OCI-LY1 (cell line): ENCODE data around the gene PTPRM.

ENCODE experiments used
- H2AFZ ChIP-seq: fragments of 200-600 bp; sonication (generic), shearing (Covaris generic); 2 replicates; pipeline ENCODE4 v1.6.0; 2014; ENCODE audit warnings: antibody characterized with exemption, mild to moderate bottlenecking, low read length
- H3F3A ChIP-seq: fragments of 200-600 bp; sonication (generic), shearing (Covaris generic); 2 replicates; pipeline ENCODE4 v1.6.0; 2014; ENCODE audit warnings: mild to moderate bottlenecking, antibody characterized with exemption, low read length, moderate library complexity; ENCODE audit not compliant: insufficient read depth
- H3K27ac ChIP-seq: fragments of 200-600 bp; sonication (generic); 2 replicates; pipeline ENCODE4 v1.5.1; 2014; ENCODE audit warnings: low read length, mixed run types, mild to moderate bottlenecking, low read depth; ENCODE audit not compliant: poor library complexity, severe bottlenecking
- H3K27me3 ChIP-seq: fragments of 200-600 bp; sonication (generic); 2 replicates; pipeline ENCODE4 v1.6.0; 2014; ENCODE audit warnings: antibody characterized with exemption, mild to moderate bottlenecking, low read length, moderate library complexity; ENCODE audit not compliant: insufficient read depth
- H3K36me3 ChIP-seq: fragments of 200-600 bp; sonication (generic); 2 replicates; pipeline ENCODE4 v1.6.1; 2014; ENCODE audit warnings: mild to moderate bottlenecking, antibody characterized with exemption, low read length, moderate library complexity, mixed read lengths; ENCODE audit not compliant: insufficient read depth
- H3K4me1 ChIP-seq: fragments of 200-600 bp; sonication (generic); 2 replicates; pipeline ENCODE4 v1.5.1; 2014; ENCODE audit warnings: mild to moderate bottlenecking, low read length, moderate library complexity; ENCODE audit not compliant: insufficient read depth, severe bottlenecking
- H3K4me2 ChIP-seq: fragments of 200-600 bp; sonication (generic), shearing (Covaris generic); 2 replicates; pipeline ENCODE4 v1.6.1; 2014; ENCODE audit warnings: low read length
- H3K4me3 ChIP-seq: fragments of 200-600 bp; sonication (generic); 2 replicates; pipeline ENCODE4 v1.5.1; 2014; ENCODE audit warnings: low read length, low read depth, mild to moderate bottlenecking, mixed read lengths; ENCODE audit not compliant: poor library complexity, severe bottlenecking
- H3K79me2 ChIP-seq: fragments of 200-600 bp; shearing (Covaris generic); 2 replicates; pipeline ENCODE4 v1.6.1; 2016; ENCODE audit warnings: mixed run types, low read length, mixed read lengths; ENCODE audit not compliant: insufficient read depth
- H3K9ac ChIP-seq: fragments of 200-600 bp; sonication (generic), shearing (Covaris generic); 2 replicates; pipeline ENCODE4 v1.6.1; 2014; ENCODE audit warnings: mild to moderate bottlenecking, low read length, mixed read lengths
- H3K9me2 ChIP-seq: fragments of 200-600 bp; sonication (generic), shearing (Covaris generic); 2 replicates; pipeline ENCODE4 v1.6.1; 2014; ENCODE audit warnings: low read depth, mild to moderate bottlenecking, low read length, mixed read lengths
- H3K9me3 ChIP-seq: fragments of 200-600 bp; shearing (Covaris generic); 2 replicates; pipeline ENCODE4 v1.6.1; 2014; ENCODE audit warnings: low read length, mixed read lengths
- H4K20me1 ChIP-seq: fragments of 200-600 bp; sonication (generic), shearing (Covaris generic); 2 replicates; pipeline ENCODE4 v1.6.0; 2016; ENCODE audit warnings: mild to moderate bottlenecking, low read length; ENCODE audit not compliant: insufficient read depth
- EZH2 ChIP-seq: fragments of 200-600 bp; sonication (generic), shearing (Covaris generic); IDR thresholded peaks from 2 replicates; pipeline ENCODE4 v1.8.0; 2017; ENCODE audit warnings: borderline replicate concordance, mixed run types, mild to moderate bottlenecking, antibody characterized with exemption, low read length, moderate library complexity, mixed read lengths
- TF ChIP-seq, protein P1 (sequence below): fragments of 200-600 bp; sonication (generic), shearing (Covaris generic); IDR thresholded peaks from 2 replicates; pipeline ENCODE4 v1.5.1; 2017; ENCODE audit warnings: mild to moderate bottlenecking, antibody characterized with exemption, low read length, moderate library complexity, mixed read lengths

The PTPRM gene

DNA sequence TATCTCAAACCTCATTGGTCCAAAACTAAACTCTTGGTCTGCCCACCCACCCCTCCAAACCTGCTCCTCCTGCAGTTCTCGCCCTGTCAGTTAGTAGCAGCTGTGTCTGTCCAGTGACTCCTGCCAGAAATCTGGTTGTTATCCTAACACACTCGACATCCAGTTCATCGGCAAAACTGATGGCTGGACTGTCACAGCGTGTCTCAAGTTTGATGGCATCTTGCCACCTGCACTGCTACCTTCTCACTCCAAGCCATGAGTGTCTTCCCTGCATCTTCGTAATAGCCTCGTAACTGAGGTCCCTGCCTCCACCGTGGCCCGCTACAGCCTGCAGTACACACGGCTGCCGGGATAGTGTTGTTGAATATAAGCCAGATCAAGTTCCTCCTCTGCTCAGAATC is 572.0 kb downstream of the PTPRM start:
- H4K20me1 ChIP-seq: no peaks in the 10 kb centered on the region
- no peaks in the 10 kb centered on the region for H3K4me1 ChIP-seq
- no peaks in the 10 kb centered on the region for H3K27me3 ChIP-seq
- no peak for TF ChIP-seq EZH2
- TF ChIP-seq, protein P1, sequence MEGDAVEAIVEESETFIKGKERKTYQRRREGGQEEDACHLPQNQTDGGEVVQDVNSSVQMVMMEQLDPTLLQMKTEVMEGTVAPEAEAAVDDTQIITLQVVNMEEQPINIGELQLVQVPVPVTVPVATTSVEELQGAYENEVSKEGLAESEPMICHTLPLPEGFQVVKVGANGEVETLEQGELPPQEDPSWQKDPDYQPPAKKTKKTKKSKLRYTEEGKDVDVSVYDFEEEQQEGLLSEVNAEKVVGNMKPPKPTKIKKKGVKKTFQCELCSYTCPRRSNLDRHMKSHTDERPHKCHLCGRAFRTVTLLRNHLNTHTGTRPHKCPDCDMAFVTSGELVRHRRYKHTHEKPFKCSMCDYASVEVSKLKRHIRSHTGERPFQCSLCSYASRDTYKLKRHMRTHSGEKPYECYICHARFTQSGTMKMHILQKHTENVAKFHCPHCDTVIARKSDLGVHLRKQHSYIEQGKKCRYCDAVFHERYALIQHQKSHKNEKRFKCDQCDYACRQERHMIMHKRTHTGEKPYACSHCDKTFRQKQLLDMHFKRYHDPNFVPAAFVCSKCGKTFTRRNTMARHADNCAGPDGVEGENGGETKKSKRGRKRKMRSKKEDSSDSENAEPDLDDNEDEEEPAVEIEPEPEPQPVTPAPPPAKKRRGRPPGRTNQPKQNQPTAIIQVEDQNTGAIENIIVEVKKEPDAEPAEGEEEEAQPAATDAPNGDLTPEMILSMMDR: no peak
- H2AFZ ChIP-seq: no peak overlapping the region
- H3K9me2 ChIP-seq: 0 out of 2 replicates have a peak, but pooled peaks cover 3% of the 10 kb centered on the region
- no peaks in the 10 kb centered on the region for H3F3A ChIP-seq
- H3K9ac ChIP-seq: no peak overlapping the region
- no peaks in the 10 kb centered on the region for H3K79me2 ChIP-seq
- H3K4me2 ChIP-seq: no peak overlapping the region
- H3K36me3 ChIP-seq: no peaks in the 10 kb centered on the region
- no peak overlapping the region for H3K27ac ChIP-seq
- no peaks in the 10 kb centered on the region for H3K9me3 ChIP-seq
- H3K4me3 ChIP-seq: no peak overlapping the region

DNA sequence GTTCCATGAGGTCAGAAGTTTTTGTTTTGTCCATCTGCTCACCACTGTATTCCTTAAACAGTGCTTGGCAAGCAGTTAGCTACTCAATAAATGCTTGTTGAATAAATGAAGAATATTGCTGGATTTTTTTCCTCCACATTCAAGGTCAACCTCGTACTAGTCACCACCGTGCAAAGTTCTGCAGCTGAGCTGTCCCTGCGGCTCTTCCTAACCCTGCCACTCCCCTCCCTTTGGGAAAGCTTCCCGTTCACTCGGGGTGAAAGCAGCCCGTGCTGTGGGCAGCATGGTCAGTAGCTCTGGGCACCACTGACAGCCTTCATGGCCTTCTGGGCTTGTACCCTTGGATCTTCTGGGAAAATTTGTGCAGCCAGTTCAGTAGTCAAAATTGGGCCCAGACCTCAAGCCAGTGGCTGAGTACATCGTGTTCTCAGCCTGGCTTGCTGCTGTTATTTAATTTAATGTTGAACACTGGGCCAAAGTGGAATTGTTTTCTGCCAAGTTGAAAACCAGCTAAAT is 572.8 kb downstream of the PTPRM start:
- TF ChIP-seq EZH2: no peak
- TF ChIP-seq, protein P1: no peak

DNA sequence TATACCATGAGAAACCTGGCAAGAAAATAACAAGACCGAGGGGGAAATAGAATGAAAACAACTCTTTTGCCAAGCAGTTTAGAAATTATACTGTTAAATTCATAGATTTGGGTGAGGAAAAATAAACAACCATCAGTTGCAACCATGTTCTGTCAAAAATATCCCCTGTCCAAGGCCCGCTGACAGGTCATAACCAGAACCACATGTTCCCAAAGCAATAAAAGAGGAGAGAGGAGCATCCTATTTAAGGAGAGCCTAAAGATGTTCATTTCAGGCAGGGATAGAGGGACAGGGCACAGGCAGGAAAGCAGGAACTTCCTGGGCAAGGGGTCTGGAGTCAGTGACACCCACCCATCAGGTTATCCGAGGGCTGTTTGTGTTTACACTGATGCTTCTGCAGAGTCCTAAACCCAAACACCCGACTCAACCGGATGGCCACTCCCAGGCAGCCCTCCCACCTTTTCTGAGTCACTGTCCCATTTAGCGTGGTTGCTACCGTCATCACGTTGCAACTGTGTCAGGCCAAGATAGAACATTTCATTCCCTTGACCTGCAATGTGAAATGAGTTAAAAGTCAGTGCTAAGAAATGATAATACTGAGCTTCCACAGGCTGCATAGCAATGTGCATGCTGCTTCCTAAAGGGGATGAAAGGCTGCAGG is 573.9 kb downstream of the PTPRM start:
- Histone ChIP-seq H3K36me3 (no peaks in the 10 kb centered on the region), H3K27me3 (no peaks in the 10 kb centered on the region), H2AFZ (no peak overlapping the region), H3F3A (no peaks in the 10 kb centered on the region), H3K9me3 (no peaks in the 10 kb centered on the region), H3K9me2 (0 out of 2 replicates have a peak, but pooled peaks cover 3% of the 10 kb centered on the region), H3K4me2 (no peak overlapping the region), H4K20me1 (no peaks in the 10 kb centered on the region), H3K4me3 (no peak overlapping the region), H3K9ac (no peak overlapping the region), H3K79me2 (no peaks in the 10 kb centered on the region), H3K27ac (no peak overlapping the region), H3K4me1 (no peaks in the 10 kb centered on the region)
- TF ChIP-seq, protein P1: no peak
- TF ChIP-seq EZH2: no peak

More for the DNA sequence above, 572.8 kb downstream of the PTPRM start:
- Histone ChIP-seq H3K79me2 (no peaks in the 10 kb centered on the region), H3K9me2 (0 out of 2 replicates have a peak, but pooled peaks cover 3% of the 10 kb centered on the region), H2AFZ (no peak overlapping the region), H3K36me3 (no peaks in the 10 kb centered on the region), H3K9ac (no peak overlapping the region), H3K4me2 (no peak overlapping the region), H3K4me1 (no peaks in the 10 kb centered on the region), H3K9me3 (no peaks in the 10 kb centered on the region), H3K4me3 (no peak overlapping the region), H3K27me3 (no peaks in the 10 kb centered on the region), H4K20me1 (no peaks in the 10 kb centered on the region), H3F3A (no peaks in the 10 kb centered on the region), H3K27ac (no peak overlapping the region)
